HG03558 (cell line): ENCODE measurements around the gene MB21D2.

ENCODE experiments used
- ATAC-seq: cut with Tn5 transposase; IDR thresholded peaks from one replicate; pipeline ENCODE4 v1.9.1; 2021; ENCODE audit warnings: moderate number of reproducible peaks; ENCODE audit not compliant: unreplicated experiment; ENCODE audit errors: extremely low read depth

The MB21D2 gene

GRCh38 chr3:192927016-192927415, 9.4 kb upstream of the MB21D2 start:
- ATAC-seq = no peak

- no peak for ATAC-seq
Measured at GRCh38 chr3:192923731-192924130, 6.1 kb upstream of the MB21D2 start.

- no peak for ATAC-seq
Measured at GRCh38 chr3:192921793-192922192, 4.1 kb upstream of the MB21D2 start.

- no peak for ATAC-seq
Measured at GRCh38 chr3:192920411-192920810, 2.8 kb upstream of the MB21D2 start.

- ATAC-seq = no peak
Measured at GRCh38 chr3:192919901-192920300, 2.2 kb upstream of the MB21D2 start.

GRCh38 chr3:192918275-192918588, 576 bp upstream of the MB21D2 start:
- ATAC-seq = no peak

- ATAC-seq = no peak
Measured at GRCh38 chr3:192917028-192917403, 640 bp downstream of the MB21D2 start.

GRCh38 chr3:192916371-192917027, 1.2 kb downstream of the MB21D2 start:
- no peak for ATAC-seq

- ATAC-seq = no peak
Measured at GRCh38 chr3:192915722-192916121, 1.9 kb downstream of the MB21D2 start.

GRCh38 chr3:192915304-192915703, 2.4 kb downstream of the MB21D2 start:
- no peak for ATAC-seq

- ATAC-seq = no peak
Measured at GRCh38 chr3:192914848-192915247, 2.8 kb downstream of the MB21D2 start.

- ATAC-seq = no peak
Measured at GRCh38 chr3:192913540-192913939, 4.1 kb downstream of the MB21D2 start.

- no peak for ATAC-seq
Measured at GRCh38 chr3:192911293-192911692, 6.4 kb downstream of the MB21D2 start.

GRCh38 chr3:192907784-192908183, 9.9 kb downstream of the MB21D2 start:
- no peak for ATAC-seq

- no peak for ATAC-seq
Measured at GRCh38 chr3:192906940-192907339, 10.7 kb downstream of the MB21D2 start.

- ATAC-seq = no peak
Measured at GRCh38 chr3:192905980-192906678, 11.5 kb downstream of the MB21D2 start.

GRCh38 chr3:192904632-192905289, 12.9 kb downstream of the MB21D2 start:
- ATAC-seq = no peak

- ATAC-seq = no peak
Measured at GRCh38 chr3:192902549-192902948, 15.1 kb downstream of the MB21D2 start.

- ATAC-seq = no peak
Measured at GRCh38 chr3:192901435-192901834, 16.2 kb downstream of the MB21D2 start.

- no peak for ATAC-seq
Measured at GRCh38 chr3:192899540-192899982, 18.1 kb downstream of the MB21D2 start.

GRCh38 chr3:192897005-192897404, 20.7 kb downstream of the MB21D2 start:
- ATAC-seq = no peak

- ATAC-seq = no peak
Measured at GRCh38 chr3:192896208-192896607, 21.4 kb downstream of the MB21D2 start.
